GF-D8 (cell line): ENCODE data around the gene CD55.
A peak's percentile ranks its signal among the peaks of the same experiment; 100 is the strongest.

Experiments
- DNase-seq: peaks from one replicate; lab custom pipeline; 2025; lab: John Stamatoyannopoulos, UW

CD55 gene, protein sequence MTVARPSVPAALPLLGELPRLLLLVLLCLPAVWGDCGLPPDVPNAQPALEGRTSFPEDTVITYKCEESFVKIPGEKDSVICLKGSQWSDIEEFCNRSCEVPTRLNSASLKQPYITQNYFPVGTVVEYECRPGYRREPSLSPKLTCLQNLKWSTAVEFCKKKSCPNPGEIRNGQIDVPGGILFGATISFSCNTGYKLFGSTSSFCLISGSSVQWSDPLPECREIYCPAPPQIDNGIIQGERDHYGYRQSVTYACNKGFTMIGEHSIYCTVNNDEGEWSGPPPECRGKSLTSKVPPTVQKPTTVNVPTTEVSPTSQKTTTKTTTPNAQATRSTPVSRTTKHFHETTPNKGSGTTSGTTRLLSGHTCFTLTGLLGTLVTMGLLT

DNA sequence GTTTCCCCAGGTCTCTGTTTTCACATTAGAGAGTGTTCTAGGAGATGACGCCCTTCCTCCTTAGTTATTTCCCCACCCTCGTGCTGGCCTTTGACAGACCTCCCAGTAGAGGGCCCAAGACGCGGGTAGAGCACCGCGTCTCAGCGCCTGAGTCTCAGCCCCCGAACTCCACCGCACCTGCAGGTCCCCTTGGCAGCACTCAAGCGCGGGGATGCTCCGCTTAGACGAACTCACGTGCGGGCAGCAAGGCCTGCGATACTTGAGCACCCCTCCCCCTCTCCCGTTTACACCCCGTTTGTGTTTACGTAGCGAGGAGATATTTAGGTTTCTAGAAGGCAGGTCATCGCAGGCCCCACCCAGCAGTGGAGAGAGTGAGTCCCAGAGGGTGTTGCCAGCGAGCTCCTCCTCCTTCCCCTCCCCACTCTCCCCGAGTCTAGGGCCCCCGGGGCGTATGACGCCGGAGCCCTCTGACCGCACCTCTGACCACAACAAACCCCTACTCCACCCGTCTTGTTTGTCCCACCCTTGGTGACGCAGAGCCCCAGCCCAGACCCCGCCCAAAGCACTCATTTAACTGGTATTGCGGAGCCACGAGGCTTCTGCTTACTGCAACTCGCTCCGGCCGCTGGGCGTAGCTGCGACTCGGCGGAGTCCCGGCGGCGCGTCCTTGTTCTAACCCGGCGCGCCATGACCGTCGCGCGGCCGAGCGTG, at the start of gene CD55:
Gene CD55 (plus strand): TSS at position 600 of the 711 bp plus-strand sequence. CDS start 88 bp downstream, at position 688.
- DNase-seq = peak; percentile 97

DNA sequence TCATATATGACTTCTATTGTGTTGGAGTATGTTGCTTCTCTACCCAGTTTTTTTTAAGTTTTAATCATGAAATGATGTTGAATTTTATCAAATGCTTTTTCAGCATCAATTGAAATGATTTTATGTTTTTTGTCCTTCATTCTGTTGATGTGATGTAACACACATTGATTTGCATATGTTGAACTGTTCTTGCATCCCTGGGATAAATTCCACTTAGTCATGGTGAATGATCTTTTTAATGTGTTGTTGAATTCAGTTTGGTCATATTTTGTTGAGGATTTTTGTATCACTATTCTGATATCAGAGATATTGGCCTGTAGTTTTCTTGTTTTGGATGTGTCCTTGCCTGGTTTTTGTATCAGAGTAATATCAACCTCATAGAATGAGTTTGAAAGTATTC, 46.6 kb upstream of the CD55 start:
- no peak for DNase-seq

DNA sequence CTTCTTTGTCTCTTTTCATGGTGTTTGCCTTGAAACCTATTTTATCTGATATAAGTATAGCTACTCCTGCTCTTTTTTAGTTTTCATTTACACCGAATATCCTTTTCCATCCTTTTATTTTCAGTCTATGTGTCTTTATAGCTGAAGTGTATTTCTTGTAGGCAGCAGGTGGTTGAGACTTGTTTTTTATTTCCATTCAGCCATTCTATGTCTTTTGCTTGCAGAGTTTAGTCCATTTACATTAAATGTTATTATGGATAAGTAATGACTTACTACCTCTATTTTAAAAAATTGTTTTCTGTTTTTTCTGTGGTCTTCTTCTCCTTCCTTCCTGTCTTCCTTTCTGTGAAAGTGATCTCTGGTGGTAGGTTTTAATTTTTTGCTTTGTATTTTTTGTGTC, 45.0 kb upstream of the CD55 start:
- no peak for DNase-seq

DNA sequence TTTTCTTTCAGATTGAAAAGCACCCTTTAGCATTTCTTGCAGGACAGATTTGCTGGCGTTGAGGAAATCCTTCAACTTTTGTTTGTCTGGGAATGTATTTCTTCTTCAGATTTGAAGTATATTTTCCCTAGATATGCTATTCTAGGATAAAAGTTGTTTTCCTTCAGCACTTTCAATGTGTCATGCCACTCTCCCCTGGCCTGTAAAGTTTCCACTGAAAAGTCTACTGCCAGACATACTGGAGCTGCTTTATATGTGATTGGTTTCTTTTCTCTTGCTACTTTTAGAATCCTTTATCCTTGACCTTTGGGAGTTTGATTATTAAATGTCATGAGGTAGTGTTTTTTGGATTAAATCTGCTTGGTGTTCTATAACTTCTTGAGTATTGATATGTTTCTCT, 44.2 kb upstream of the CD55 start:
- DNase-seq = no peak

DNA sequence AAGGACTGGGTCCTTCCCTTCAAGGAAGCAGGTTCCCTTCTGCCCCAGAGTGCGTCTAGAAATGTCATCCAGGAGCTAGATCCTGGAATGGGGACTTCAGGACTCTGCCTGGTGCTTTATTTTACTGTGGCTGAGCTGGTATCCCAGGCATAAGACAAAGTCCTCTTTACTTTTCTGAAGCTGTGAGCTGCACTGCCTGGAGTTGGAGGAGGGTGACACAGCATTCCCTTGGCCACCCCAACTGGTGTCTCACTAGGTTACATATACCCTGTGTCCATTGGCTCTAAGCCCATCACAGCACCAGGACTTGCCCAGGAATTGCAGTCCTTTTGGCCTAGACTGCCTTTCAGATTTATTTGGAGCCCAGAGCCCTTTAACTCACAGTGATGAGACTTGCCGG, 41.8 kb upstream of the CD55 start:
- DNase-seq = no peak

DNA sequence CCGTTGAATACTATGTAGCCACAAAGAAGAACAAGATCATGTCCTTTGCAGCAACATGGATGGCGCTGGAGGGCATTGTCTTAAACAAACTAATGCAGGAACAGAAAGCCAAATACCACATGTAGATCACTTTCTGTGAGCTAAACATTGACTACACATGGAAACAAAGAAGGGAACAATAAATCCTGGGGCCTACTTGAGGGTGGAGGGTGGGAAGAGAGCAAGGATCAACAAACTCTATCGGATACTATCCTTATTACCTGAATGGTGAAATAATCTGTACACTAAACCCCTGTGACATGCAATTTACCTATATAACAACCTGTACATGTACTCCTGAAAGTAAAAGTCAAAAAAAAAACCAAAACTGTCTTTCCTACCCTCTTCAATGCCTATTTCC, 40.8 kb upstream of the CD55 start:
- DNase-seq = no peak

DNA sequence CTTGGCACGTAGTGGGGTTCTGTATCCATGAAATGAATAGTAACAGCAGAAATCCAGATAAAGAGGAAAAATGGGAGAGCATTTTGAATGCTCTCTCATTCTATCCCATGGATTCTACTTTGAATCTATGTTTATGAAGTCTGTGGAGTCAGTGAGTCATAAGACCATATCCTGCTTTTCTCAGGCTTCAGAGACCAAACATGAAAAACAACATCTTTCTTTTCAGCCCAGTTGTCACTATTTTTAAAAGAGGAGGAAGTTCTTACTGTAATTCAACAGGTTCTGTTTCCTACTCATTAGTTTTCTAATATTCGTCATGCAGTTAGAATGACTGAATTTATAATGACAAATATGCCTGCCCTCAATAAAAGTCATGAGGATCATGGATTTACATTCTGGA, 39.4 kb upstream of the CD55 start:
- no peak for DNase-seq

DNA sequence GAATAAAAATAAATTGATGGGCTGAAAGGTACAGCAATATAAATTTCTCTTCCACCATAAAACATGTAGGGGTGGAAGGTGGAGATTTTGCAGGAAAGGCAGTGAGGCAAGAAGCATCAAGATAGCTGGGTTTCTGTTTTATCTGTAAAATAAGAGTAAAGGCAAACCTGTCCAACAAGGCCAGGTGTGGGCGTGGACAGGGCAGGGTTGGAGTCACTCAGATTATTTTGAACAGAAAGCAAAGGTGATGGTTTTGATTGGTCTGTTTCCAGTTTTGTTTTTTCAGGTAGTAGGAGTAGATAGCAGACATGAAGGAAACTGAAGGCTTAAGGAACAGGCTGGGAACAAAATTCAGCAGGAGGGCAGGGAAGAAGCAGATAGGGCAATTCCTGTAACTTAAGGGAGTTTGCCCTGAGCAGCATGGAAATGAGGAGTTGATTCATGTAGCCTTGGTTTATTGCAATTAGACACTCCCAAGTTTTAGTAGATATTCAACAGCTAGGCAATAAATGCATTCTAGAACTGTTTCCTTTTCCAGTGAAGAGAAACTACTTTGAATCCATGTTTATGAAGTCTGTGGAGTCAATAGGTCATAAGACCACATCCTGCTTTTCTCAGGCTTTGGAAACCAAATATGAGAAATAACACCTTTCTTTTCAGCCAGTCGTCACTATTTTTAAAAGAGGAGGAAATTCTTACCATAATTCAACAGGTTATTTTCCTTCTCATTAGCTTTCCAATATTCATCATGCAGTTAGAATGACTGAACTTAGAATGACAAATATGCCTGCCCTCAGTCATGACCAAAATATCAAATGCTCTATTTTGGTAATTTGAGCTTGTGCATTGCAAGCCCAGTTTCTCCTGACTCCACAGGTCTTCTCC, 38.7 kb upstream of the CD55 start:
- no peak for DNase-seq

DNA sequence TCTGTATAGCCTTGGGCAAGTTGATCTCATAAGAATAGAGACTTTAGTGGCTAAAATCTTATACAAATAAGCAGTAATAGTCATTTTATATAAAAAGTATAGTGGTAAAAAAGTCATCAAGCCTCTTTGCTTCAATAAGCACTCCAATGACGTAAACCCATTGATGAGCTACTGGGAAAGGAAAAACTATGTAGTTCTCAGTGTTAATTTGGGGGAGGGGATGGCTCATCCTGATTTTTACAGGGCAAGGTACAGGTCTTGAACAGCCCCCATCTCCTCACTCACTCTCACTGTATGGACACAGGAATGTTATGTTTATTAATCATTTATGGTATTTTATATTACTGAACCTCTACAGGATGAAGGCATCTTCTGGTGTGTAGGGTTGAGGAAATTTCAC, 38.1 kb upstream of the CD55 start:
- no peak for DNase-seq

DNA sequence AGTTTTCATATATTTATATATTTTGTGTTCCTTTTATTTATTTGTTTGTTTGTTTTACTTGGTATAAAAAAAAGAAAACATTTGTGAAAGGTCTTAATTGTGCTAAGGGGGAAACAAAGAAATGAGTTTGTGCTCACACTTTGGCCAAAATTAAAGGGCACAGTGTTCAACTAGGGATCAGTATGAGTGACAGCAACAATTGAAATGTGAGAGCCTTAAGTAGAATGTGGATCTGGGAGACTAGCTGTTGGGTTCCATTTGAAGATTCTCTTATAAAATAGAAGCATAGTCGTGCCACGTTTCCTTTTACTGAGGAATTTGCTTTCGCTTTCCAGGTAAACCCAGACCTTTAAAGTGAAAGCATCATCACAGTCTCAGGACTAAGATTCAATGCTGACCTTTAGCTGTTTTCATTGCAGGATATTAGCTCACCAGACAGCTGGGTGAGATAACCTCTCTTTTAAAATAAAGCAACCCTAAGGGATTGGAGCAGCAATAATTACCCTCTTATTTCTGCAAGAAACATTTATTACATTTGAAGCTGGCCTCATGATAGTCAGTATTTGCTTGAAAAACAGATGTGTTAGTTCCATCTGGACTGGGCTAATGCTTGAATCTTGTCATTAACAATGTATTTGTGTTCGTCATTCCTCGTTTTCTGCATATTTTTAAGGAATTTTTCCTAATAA, 37.1 kb upstream of the CD55 start:
- DNase-seq = no peak

DNA sequence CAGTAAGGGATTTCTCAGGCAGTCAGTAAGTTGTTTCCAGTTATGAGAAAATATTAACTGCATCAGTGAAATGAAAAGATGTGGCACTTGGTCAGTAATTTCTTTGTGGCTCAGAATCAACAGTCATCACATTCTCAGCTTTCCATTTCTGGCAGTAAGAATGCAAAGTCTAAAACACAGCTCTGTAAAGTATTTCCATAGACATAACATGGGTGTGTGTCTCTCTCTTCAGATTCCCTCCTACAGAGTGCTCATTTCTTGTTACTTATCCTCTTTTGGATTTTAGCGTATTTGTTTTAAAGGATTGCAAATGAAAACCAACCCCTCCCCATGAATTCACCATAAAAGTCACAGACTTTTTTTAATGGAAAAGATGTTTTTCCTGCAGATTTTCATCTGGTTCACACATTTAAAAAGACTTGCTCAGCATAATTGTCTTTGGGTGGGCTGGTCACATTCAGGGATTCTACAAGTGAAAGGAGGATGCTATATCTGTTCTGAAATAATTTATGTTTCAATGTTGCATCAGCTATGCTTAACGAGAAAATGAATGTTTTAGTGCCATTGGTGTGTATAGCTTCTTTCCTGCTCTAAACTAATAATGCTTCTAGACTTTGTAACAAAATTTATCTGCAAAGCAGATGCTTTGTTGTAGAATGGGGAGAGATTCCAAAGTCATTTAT, 34.6 kb upstream of the CD55 start:
- DNase-seq = no peak

DNA sequence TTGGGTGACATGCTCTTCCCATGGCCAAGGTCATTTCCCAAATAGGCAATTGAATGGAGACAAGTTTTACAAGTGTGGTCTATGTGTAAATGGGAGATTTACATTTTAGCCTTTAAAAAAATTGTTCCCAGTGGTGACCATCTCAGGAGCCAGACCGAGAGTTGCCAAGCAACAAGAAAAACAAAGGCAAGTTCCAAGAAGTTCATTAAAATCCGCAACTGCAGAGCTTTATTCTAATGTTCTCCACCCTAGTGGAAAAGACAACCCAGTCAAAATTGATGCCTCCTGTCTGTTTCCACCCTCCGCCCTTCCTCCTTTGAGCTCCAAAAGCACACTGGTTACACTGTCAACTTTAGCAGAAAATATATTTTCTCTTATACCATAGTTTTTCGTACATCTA, 33.2 kb upstream of the CD55 start:
- DNase-seq = no peak

DNA sequence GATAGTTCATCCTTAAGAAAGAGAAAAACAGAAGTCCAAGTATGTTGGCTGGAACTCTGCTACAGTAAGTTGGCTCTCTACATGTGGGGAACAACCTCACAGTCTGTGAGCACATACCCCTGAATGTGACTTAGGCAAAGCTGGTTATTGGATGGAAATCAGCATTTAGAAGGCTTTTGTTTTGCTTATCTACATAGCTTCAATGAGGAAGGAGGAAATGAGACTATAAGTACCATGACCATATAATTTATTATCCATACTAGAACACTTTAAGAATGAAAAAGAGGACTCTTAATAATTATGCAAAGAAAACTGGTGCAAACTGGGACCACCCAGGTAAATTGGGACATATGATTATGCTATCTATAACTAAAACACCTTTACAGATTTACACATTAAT, 31.7 kb upstream of the CD55 start:
- no peak for DNase-seq

DNA sequence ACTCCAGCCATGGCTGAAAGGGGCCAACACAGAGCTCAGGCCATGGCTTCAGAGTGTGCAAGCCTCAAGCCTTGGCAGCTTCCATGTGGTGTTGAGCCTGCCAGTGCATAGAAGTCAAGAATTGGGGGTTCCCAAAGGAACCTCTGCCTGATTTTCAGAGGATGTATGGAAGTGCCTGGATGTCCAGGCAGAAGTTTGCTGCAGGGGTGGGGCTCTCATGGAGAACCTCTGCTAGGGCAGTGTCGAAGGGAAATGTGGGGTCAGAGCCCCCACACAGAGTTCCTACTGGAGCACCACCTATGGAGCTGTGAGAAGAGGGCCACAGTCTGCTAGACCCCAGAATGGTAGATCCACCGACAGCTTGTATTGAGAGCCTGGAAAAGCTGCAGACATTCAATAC, 29.8 kb upstream of the CD55 start:
- DNase-seq = no peak

DNA sequence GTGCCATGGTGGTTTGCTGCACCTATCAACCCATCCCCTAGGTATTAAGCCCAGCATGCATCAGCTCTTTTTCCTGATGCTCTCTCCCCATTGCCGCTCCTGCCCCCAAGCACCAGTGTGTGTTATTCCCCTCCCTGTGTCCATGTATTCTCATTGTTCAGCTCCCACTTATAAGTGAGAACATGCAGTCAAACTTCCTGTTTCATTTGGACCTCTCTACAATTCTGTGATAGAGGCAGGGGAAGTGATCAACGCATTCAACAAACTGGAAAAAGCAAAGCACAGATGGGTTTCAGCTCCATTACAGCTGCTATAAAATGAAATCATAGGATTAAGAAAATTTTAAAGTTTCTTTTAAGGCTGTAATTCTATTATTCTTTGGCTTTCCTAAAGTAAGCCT, 23.3 kb upstream of the CD55 start:
- no peak for DNase-seq

DNA sequence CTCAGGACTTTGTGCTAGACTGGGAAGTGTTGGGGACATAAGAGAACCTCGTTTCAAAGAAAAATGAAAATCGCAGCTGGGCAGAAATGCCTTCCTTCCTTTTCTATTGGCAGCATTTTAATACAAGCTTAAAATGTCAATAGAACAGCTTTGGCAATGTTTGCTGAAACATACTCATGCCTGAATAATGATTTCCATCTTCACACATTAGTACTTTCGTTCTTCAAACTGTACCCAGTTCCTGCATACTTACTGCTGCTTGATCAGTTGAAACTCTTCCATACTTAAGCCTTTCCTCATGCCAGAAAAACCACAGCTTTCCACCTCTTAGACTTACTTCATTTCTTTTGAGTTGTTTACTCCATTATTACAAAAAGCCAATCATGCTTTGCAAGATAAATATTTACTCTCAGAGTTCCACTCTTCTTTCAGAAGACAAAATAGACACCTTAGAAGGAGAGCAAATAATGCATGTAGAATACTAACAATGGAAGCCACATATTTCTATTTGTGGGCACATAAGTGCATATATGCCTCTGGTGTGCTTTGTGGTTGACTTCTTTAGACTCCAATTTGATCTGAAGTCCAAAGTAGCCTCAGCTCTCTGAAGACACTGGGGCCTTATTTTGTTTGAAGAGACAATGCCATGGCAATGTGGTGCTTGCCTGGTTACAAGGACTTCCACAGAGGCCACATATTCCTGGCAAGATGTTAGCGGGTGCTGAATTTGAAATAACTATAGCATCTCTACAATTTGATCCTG, 22.7 kb upstream of the CD55 start:
- no peak for DNase-seq

DNA sequence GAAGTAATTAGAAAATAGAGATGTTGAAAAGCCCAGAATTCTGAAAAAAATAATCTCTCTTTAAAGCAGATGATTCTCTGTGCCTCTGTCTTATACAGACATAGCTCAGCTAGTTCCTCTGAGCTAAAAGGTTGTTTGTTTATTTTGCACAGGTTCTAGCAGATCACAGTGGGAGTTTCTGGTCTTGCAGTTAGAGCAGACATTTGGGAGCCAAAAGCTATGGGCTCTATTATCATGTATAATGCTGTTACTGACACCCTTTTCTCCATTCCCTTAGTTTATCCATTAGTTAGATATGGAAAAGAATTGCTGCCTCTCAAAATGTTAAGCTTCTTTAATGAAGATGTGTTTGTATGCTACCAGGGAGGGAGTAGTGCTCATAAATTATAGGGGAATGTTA, 20.5 kb upstream of the CD55 start:
- no peak for DNase-seq

DNA sequence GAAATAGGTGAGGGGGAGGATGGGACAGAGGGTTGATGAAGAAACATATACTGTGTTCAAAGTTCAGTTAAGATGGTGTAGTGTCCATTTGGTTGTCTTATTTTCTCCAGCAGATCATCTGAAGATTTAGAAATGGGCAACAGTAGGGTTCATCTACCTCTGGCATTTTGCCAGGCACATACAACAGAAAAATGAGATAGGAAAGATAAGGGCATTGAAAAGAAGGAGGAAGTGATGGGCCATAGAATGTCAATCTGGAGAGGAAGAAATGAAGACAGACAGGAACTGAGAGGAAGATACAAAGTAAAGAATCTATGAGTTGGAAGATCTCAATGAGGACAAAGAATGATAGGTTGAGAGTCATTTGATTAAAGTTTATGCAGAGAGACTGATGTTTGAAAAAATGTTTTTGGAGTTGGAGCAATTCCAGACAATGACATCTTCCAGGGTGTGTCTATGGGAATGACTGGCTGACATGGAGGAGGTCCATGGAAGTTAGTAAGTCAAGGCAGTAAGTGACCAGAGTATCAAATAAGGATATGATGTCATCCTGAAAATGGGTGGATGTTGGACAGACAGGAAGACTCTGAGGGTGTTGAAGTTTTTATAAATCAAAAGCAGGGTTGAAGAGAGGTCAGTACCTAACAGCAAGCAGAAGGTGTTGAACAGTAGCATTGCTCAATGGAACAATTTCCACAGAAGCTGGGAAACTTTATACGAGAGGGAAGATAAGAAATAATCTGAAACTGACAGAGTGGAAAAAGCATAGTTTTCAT, 18.7 kb upstream of the CD55 start:
- DNase-seq = no peak

DNA sequence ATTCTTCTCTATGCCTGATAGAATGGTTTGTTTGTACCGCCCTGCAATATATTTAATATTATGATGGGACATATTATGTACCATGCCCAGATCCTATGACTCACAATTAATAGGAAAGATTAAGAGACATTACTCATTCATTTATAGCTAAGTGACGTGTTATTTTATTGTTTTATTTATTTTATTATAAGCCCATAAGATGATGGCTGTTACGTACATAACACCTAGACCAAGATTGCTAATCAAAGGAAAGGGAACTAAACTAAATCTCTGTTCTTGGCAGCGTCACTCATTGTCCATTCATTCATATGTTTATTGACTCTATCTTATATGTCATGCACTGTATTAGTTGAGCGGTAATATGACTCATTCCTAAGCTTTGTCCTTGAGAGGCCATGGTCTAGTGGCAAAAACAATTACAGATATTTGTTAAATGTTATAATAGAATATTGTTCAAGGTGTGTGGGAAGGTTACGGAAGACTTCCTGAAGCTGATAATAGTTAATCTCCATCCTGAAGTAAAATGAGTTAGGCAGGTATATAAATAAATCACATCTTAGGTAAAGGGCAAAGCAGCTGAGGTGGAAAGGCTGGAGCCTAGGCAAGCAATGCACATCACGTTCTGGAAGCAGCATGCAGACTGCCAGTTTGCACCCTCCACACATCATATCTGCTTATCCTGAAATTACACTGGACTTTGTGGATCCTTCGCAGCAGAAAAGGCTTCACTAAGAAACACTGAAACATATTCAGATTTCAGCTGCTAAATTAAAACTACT, 16.6 kb upstream of the CD55 start:
- no peak for DNase-seq
